DMS153 treated with DMSO at 0.1 percent for 48 hours (cell line): ENCODE results near the gene B4GAT1.
A peak's percentile ranks its signal among the peaks of the same experiment; 100 is the strongest.
"Not testable (repeated sequence)": the region's sequence is repeated elsewhere in the genome, so short reads cannot be mapped to it uniquely, and the experiment has no call there.

Source experiments
- DNase-seq: peaks from one replicate; lab custom pipeline; 2025; ENCODE audit not compliant: unreplicated experiment; lab: John Stamatoyannopoulos, UW

B4GAT1 gene

GRCh38 chr11:66363805-66364535, 16.5 kb upstream of the B4GAT1 start:
- DNase-seq: no peak

DNA sequence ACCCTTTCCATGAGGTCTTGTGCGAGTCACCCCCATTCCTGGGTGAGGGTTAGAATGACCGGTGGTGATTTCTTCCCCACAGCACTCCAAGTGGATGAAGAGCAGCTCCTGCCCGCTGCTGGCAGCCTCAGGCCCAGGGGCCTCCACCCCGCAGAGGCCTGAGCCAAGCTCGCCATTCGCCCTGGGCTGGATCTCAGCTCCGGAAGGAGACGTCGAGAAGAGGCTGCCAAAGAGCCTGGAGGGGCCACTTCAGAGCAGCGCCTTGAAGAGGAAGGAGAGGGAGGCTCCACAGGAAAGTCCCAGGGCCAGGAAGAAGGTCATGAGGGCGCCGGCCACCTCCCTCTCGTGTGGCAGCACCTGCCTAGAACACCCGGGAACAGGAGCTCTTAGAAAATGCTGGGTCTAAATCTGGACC, 15.8 kb upstream of the B4GAT1 start:
- no peak for DNase-seq

DNA sequence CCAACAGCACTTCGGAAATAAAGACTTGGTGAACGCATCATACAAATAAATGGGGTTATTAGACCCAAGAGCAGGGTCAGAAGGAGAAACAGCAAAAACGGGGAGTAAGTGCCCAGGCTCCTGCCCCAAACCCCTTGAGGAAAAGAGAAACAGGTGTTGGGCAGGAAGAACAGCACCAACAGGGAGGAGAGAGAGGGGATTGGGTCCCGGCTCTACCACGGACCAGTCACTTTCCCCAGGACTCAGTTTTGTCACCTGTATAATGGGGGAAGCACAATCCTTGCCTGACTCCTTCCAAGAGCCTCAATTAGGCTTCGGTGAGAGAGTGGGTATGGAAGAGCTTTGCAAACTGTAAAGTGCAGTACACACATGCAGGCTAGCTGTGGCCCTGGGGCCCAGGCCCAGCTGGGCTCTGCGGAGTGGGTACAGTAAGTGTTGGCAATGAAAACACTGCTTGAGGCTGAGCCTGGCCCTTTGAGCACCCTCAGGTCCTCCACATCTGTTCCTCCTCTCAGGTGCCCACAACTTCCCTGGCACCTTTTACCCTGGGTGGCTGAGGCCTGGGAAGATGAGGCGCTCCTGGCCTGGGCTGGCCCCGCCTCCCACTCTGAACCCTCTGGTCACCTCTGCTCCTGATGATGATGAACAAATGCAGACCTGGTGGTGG, 15.2 kb upstream of the B4GAT1 start:
- no peak for DNase-seq

DNA sequence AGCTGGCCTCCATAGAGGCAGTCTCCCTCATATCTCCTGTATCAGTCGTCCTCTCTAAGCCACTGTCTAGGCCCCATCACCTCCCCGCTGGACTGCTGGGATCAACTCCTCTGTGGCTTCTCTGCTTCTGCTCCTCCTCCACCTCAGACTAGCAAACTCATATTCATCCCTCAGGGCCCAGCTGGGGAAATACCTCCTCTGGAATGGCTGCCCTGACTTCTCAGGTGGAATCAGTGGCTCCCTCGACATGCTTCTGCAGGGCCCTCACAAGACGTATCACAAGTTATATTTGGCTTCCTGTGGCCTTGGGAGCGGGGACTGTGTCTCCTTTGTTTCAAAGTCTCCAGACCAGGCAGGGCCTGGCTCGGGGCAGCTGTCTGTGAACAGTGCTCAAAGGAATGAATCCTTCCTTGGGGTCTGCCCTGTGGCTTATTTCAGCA, 14.1 kb upstream of the B4GAT1 start:
- no peak for DNase-seq

DNA sequence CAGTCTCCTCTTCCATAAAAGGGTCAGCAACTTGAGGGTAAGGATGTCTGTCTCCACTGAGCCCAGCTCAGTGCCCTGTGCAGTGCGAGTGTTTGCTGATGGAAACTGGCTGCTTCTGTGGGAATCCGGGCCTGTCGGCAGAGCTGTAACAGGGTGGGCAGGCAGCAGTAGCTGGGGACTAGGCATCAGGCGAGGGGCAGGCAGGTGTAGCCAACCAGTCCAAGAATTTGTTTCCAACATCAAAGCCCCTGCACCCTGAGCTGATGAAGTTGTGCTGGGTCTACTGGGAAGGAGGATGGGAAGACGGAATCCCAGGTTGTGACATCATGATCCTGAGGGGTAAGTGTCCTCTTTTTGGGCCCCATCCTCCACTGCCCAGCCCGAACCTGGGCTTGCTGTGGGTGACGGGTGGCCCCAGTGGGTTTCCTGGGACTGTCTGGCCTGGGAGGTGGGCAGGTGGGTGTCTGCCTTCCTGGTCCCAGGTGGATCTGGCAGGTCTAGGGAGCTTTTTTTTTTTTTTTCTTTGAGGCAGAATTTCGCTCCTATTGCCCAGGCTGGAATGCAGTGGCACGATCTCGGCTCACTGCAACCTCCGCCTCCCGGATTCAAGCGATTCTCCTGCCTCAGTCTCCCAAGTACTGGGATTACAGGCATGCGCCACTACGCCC, 13.1 kb upstream of the B4GAT1 start:
- DNase-seq: no peak

GRCh38 chr11:66359662-66360087, 12.2 kb upstream of the B4GAT1 start:
- DNase-seq: no peak

- DNase-seq: not testable (repeated sequence)
Measured at GRCh38 chr11:66350560-66351235, 3.3 kb upstream of the B4GAT1 start.

- DNase-seq: no peak
Measured at GRCh38 chr11:66349084-66349386, 1.6 kb upstream of the B4GAT1 start.

DNA sequence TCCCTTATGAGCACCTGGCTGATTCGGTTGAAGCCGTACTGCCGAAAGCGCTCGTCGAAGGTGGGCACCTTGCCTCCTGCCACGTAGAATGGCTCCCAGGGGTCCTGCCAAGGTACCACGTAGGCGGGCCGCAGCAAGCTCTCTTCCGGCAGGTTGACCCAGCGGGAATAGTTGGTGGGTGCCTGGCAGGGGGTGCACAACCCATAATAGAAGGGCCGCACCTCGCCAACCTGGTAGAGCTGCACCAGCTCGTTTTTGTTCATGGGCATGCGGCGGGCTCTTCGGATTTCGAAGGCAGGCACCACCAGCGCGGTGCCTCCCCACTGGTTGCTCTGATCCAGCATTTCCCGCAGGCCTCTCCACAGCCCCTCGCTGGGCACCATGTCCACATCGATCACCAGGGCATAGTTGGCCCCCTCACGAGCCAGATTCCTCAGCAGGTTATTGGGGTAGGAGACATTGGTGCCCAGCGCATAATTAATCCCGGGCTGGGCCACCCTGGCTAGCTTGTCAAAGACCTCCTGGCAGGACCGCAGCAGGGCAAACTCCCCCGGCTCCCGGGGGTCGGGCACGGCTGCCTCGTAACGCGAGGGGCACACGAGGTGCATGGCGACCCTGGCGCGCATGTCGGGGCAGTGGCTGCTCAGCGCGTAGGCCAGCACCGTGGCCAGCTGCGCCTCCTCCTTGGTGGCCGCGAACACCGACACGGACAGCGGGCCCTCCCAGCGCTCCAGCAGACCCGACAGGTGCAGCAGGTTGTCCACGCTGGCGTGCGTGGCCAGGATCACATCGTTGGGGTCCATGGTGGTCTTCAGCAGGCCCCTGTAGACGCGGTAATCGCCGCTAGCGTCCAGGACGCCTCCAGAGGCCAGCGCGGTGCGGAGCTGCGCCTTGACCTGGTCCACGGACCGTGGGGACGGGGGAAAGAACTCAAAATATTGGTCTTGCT, 679 bp downstream of the B4GAT1 start:
- no peak for DNase-seq

DNA sequence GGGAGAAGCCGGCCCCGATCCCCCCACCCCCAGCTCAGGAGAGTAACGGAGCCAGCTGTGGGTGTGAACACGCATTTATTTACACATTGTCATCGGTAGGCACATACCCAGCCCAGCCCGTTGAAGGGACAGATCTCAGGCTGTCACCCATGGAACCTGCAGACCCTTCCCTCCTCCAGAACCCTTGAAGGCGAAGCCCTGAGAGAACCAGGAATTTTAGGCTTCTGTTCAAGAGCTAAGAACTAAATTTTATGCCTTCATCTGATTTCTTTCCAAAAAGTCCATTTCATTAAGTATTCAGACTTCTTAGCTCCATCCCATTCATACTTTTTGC, 2.1 kb downstream of the B4GAT1 start:
- no peak for DNase-seq

GRCh38 chr11:66344550-66345315, 2.7 kb downstream of the B4GAT1 start, which contains the start of gene BRMS1:
Gene BRMS1 (minus strand): TSS chr11:66345104. CDS start chr11:66342234, 2,870 bp downstream.
- peak; percentile 93 for DNase-seq

- DNase-seq: no peak
Measured at GRCh38 chr11:66343176-66343575, 4.3 kb downstream of the B4GAT1 start.

- DNase-seq: no peak
Measured at GRCh38 chr11:66341502-66342126, 5.8 kb downstream of the B4GAT1 start.

- DNase-seq: no peak
Measured at GRCh38 chr11:66340596-66341501, 6.6 kb downstream of the B4GAT1 start.

- no peak for DNase-seq
Measured at GRCh38 chr11:66339686-66340483, 7.5 kb downstream of the B4GAT1 start.

- DNase-seq: no peak
Measured at GRCh38 chr11:66339162-66339675, 8.2 kb downstream of the B4GAT1 start.
